HL-60/S4 treated with retinoic acid at 250 ng/mL for 4 days and 3 days (cell line): Measurements from ENCODE around the gene PLPPR3.
"Not testable (repeated sequence)": the region's sequence is repeated elsewhere in the genome, so short reads cannot be mapped to it uniquely, and the experiment has no call there.

Source experiments
- in situ Hi-C: fragments of 300-500 bp; cut with MboI; formaldehyde crosslinking; loops from 2 replicates; pipeline ENCODE4 v1.7.0; 2022; ENCODE audit warnings: low sequenced_read_pairs

PLPPR3 gene

GRCh38 chr19:853614-854220, 32.0 kb upstream of the PLPPR3 start:
- in situ Hi-C loops: not testable (repeated sequence)

GRCh38 chr19:853014-853585, 31.3 kb upstream of the PLPPR3 start:
- in situ Hi-C loops: no loop called here

- in situ Hi-C loops: no loop called here
These were observed 30.6 kb upstream of the PLPPR3 start, which contains the start of gene ELANE for GRCh38 chr19:852136-853013. Gene ELANE, plus strand, starts transcription at chr19:852303. Its CDS starts 26 bp downstream, at chr19:852329.

GRCh38 chr19:850979-851335, 29.2 kb upstream of the PLPPR3 start:
- in situ Hi-C loops: no loop called here

- in situ Hi-C loops: no loop called here
These were observed 28.6 kb upstream of the PLPPR3 start for GRCh38 chr19:850221-850978.

GRCh38 chr19:849195-849594, 27.4 kb upstream of the PLPPR3 start:
- in situ Hi-C loops: not testable (repeated sequence)

- in situ Hi-C loops: no loop called here
These were observed 26.7 kb upstream of the PLPPR3 start for GRCh38 chr19:848386-848921.

- in situ Hi-C loops: no loop called here
These were observed 24.2 kb upstream of the PLPPR3 start for GRCh38 chr19:845707-846521.

- in situ Hi-C loops: no loop called here
These were observed 22.8 kb upstream of the PLPPR3 start for GRCh38 chr19:844546-844971.

GRCh38 chr19:843836-844545, 22.2 kb upstream of the PLPPR3 start:
- in situ Hi-C loops: no loop called here

- in situ Hi-C loops: no loop called here
These were observed 21.6 kb upstream of the PLPPR3 start for GRCh38 chr19:843180-843835.

- in situ Hi-C loops: not testable (repeated sequence)
These were observed 21.0 kb upstream of the PLPPR3 start for GRCh38 chr19:842802-843179.

- in situ Hi-C loops: no loop called here
These were observed 18.9 kb upstream of the PLPPR3 start, which contains the start of gene PRTN3 for GRCh38 chr19:840519-841206. Gene PRTN3, plus strand, starts transcription at chr19:840999. Its CDS starts 10 bp downstream, at chr19:841009.

- in situ Hi-C loops: no loop called here
These were observed 13.6 kb upstream of the PLPPR3 start for GRCh38 chr19:835210-835810.

- in situ Hi-C loops: no loop called here
These were observed 12.5 kb upstream of the PLPPR3 start for GRCh38 chr19:834216-834615.

- in situ Hi-C loops: no loop called here
These were observed 9.9 kb upstream of the PLPPR3 start for GRCh38 chr19:831407-832369.
